Measurements from ENCODE around the gene MYOM3.
"Not testable (repeated sequence)": the region's sequence is repeated elsewhere in the genome, so short reads cannot be mapped to it uniquely, and the experiment has no call there.

MYOM3 gene

GRCh38 chr1:24022581-24023361, 89.2 kb downstream of the MYOM3 start:
- no peak for DNase-seq

DNA sequence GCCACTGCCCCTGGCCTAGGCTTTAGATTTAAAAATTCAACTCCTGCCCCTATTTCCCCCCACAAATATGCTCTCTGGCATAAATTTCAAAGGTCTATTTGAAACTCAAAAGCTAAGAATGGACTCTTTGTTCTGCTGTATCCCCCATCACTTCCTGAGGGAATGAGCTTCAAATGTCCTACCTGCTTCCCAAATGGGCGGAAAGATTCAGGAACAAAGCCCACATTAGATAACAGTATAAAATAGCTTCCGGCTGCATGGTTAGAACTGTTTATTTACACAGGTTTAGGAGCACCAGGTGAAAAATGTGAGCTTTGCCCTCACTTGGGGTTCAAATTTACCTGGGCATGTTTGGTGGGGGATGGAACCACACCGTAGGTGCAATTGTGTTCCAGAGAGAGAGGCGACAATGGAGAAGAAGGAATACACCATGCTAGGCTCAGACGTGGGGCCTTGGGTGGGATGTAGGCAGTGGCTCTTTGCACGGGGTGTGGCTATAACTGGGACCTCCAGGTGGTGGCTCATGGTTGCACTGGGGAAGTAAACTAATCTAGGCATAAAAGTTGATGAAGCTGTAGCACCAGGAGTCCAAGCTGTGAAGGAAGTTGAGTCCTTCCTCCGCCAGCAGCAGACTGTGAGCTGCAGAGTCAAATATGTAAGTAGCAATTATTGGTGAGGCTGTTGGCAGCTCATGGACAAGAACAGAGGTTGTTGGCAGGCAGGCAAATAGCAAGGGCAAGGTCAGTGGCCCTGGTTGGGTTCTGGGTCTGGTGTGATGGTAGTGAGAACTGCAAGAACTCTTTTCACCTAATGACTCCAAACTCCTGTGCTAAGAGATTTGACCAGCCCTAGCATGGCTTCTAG, 90.3 kb downstream of the MYOM3 start:
- DNase-seq: no peak

DNA sequence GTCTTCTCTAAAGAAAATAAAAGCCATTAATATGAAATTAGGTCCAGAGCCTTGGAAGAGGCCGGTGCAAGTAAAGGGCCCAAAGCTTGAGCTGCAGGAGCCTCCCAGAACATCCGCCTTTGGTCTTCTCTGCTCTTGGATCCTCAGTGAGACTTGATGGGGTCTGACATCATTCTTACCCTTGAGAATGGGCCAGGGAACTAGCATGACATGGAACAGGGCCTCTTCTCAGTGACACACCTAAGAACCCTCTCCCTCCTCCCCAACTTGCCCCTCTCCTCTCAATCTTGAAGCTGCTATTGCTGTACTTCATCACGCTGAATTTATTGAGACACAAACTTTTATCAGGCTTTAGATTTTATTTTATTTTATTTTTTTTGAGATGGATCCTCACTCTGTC, 91.5 kb downstream of the MYOM3 start:
- no peak for DNase-seq

DNA sequence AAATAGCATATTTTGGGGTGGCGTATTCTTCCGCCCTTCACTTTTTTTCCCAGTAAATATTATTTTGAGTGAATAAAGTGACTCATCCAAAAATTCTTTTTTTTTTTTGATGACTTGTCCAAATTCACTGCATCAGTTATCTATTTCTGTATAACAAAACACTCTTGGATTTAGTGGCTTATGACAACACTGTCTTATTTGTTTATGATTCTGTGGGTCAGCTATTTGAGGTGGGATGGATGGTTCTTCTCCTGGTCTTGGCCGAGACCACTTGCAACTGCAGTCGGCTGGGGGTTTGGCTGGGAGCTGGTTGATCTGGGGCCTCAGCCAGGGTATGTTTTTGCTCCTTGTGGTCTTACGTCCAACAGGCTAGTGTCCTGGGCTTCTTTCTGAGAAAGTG, 91.9 kb downstream of the MYOM3 start:
- no peak for DNase-seq

GRCh38 chr1:24018611-24019580, 93.0 kb downstream of the MYOM3 start:
- DNase-seq: no peak

DNA sequence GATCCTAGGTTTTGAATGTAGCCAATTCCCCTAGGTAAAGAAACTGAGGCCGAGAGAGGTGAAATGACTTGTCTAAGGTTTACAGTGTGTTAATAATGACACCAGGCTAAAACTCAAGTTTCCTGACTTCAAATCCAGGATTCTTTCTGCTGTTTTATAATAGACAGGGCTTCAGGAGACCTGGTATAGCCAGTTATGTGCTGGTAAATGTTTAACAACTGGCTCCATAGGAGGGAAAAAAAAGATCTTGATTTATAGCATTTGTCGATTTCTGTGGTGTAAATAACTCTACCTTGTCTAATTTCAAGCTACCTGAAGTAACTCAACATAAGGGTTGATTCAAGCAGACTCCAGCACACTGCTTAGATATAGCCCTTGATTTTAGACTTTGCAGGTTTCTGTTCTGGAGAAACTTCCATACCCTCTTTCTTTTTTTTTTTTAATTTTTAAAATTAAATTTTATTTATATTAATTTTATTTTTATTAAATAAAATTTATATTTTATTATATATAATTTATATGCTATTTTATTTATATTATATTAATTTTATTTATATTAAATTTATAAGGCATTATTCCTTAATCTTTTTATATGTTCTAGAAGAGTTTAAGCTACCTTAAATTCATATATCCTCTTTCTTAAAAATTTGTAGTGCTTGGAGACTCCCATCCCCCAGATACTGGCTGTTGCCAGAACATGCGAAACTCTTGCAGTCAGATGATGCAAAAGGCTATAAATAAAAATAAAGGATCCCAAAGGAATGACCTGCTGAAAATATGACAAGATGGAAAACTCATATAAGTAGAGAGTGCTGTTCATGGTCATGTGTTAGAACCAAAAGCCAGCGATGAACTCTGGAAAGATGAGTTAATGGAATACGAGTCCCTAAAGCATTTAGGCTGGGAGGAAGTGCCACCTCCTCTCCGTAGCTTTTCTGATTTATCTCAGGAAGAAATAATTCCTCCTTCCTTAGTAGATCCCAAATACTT, 96.4 kb downstream of the MYOM3 start:
- DNase-seq: no peak

DNA sequence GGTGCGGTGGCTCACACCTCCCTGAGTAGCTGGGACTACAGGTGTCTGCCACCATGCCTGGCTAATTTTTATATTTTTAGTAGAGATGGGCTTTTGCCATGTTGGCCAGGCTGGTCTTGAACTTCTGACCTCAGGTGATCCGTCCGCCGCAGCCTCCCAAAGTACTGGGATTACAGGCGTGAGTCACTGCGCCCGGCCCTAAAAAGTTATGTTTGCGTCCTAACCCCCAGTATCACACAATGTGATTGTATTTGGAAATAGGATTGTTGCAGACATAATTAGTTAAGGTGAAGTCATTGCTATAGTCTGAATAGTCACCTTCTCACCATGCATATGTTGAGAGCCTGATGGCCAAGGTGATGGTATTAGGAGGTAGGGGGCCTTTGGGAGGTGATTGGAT, 99.1 kb downstream of the MYOM3 start:
- DNase-seq: not testable (repeated sequence)

DNA sequence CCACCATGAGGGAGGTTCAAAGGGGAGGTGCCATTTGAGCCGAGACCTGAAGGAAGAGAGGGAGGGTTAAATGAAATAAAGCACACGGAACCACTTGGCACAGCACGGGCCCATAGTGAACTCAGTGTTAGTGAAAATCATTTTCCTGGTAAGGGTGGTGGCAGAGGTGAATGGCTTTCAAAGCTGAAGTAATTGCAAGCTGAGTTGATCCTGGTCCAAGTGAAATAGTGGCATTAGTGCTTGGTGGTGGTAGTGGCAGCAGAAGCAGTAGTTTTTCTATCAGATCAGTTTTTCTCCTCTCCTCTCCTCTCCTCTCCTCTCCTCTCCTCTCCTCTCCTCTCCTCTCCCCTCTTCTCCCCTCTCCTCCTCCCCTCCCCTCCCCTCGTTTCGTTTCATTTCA, 101.3 kb downstream of the MYOM3 start:
- DNase-seq: no peak

GRCh38 chr1:24009406-24009805, 102.5 kb downstream of the MYOM3 start:
- no peak for DNase-seq

- not testable (repeated sequence) for DNase-seq
Measured at GRCh38 chr1:24008574-24009184, 103.3 kb downstream of the MYOM3 start.

- DNase-seq: no peak
Measured at GRCh38 chr1:24007079-24007478, 104.9 kb downstream of the MYOM3 start.
